A549 (cell line): ENCODE results near the gene ZNF48. TPM values are rescaled to one million over a fixed set of nuclear protein-coding genes. Genes with fewer than 3 reads are reported as not detected.

ENCODE experiments used
- ATAC-seq, 2 experiments: fragments of 200-7000 bp in 1 of 2; fragments of >200 bp in 1 of 2; cut with Nextera tagmentation in 1 of 2; cut with Tn5 transposase in 1 of 2; 3 replicates each; pipeline versions ENCODE4 v1.8.0 to v1.9.1; 2018 to 2020; ENCODE audit warnings: mild to moderate bottlenecking in 1 of 2, moderate library complexity in 1 of 2
- CTCF ChIA-PET: fragments of 300-600 bp; sonication (Branson Sonifier 250); formaldehyde crosslinking; extraction: SDS; loops from one replicate; lab custom pipeline; 2021; ENCODE audit warnings: antibody characterized with exemption, inconsistent platforms; lab: Yijun Ruan, JAX
- POLR2A ChIA-PET: fragments of 350-600 bp; formaldehyde crosslinking; extraction: SDS; loops from one replicate; lab custom pipeline; 2021; ENCODE audit warnings: antibody characterized with exemption, inconsistent platforms; lab: Yijun Ruan, JAX
- DNase-seq, 2 experiments: peaks; one replicate each; pipeline versions ENCODE4 v3.0.0 to v3.0.0-alpha.2; 2011 to 2016; ENCODE audit warnings: low read depth in 1 of 2, low spot score in 1 of 2
- FAIRE-seq: peaks from 2 replicates; lab custom pipeline; 2011; peaks lifted over from hg19 to GRCh38; lab: Jason Lieb, UNC
- H3K27ac ChIP-seq, 2 experiments: fragments of >200 bp; sonication (Bioruptor Twin); formaldehyde crosslinking; 3 replicates each; pipeline ENCODE4 v1.5.1; 2016 to 2017
- H3K4me1 ChIP-seq: fragments of >200 bp; sonication (Bioruptor Twin); formaldehyde crosslinking; 3 replicates; pipeline ENCODE4 v1.6.1; 2016
- H3K4me2 ChIP-seq: fragments of >200 bp; sonication (Bioruptor Twin); formaldehyde crosslinking; 3 replicates; pipeline ENCODE4 v1.6.1; 2016
- H3K4me3 ChIP-seq: fragments of >200 bp; sonication (Bioruptor Twin); formaldehyde crosslinking; 3 replicates; pipeline ENCODE4 v1.5.1; 2016
- H3K9me3 ChIP-seq: fragments of >200 bp; sonication (Bioruptor Twin); formaldehyde crosslinking; 3 replicates; pipeline ENCODE4 v1.6.1; 2016
- ATOH8 ChIP-seq: fragments of 250-450 bp; sonication (Bioruptor Pico); IDR thresholded peaks from 2 replicates; pipeline ENCODE4 v1.5.0; 2020; ENCODE audit warnings: low read depth, mild to moderate bottlenecking, moderate library complexity
- CEBPB ChIP-seq, 2 experiments: fragments of >200 bp in 1 of 2; sonication (Bioruptor Twin) in 1 of 2; formaldehyde crosslinking in 1 of 2; IDR thresholded peaks; 2 replicates each; pipeline ENCODE4 v1.6.1; 2012 to 2016
- CHD2 ChIP-seq: fragments of 150-350 bp; IDR thresholded peaks from 2 replicates; pipeline ENCODE4 v1.6.1; 2014; ENCODE audit warnings: low read length; ENCODE audit not compliant: partially characterized antibody
- EHMT2 ChIP-seq: fragments of 200-600 bp; sonication (generic); IDR thresholded peaks from 2 replicates; pipeline ENCODE4 v1.6.1; 2016; ENCODE audit warnings: antibody characterized with exemption, low read depth, mild to moderate bottlenecking, moderate library complexity
- ESRRA ChIP-seq: fragments of 150-350 bp; IDR thresholded peaks from 2 replicates; pipeline ENCODE4 v1.6.1; 2014; ENCODE audit warnings: mild to moderate bottlenecking, low read length, borderline replicate concordance
- FOSL2 ChIP-seq, 2 experiments: fragments of 450-650 bp in 1 of 2; fragments of >200 bp in 1 of 2; sonication (Bioruptor Twin) in 1 of 2; formaldehyde crosslinking; IDR thresholded peaks; 2 replicates each; pipeline versions ENCODE4 v1.5.0 to v1.6.1; 2016 to 2020; ENCODE audit warnings: mild to moderate bottlenecking in 1 of 2, moderate library complexity in 1 of 2
- HDAC2 ChIP-seq: fragments of 200-600 bp; sonication (generic); IDR thresholded peaks from 2 replicates; pipeline ENCODE4 v1.6.1; 2016
- HMGXB4 ChIP-seq: fragments of 250-450 bp; sonication (Bioruptor Pico); IDR thresholded peaks from 2 replicates; pipeline ENCODE4 v1.5.0; 2021; ENCODE audit warnings: mild to moderate bottlenecking, moderate library complexity, borderline replicate concordance
- HOXA7 ChIP-seq: fragments of 250-450 bp; sonication (Bioruptor Pico); IDR thresholded peaks from 2 replicates; pipeline ENCODE4 v1.5.0; 2020; ENCODE audit warnings: mild to moderate bottlenecking, moderate library complexity
- HOXB5 ChIP-seq: fragments of 250-450 bp; sonication (Bioruptor Pico); IDR thresholded peaks from 2 replicates; pipeline ENCODE4 v1.5.0; 2020; ENCODE audit warnings: mild to moderate bottlenecking, moderate library complexity
- JUN ChIP-seq, 2 experiments: fragments of >200 bp; sonication (Bioruptor Twin); formaldehyde crosslinking; IDR thresholded peaks; 2 replicates in 1 of 2; 3 replicates in 1 of 2; pipeline ENCODE4 v1.6.1; 2016 to 2017
- NFE2L2 ChIP-seq: fragments of 150-350 bp; conservative IDR thresholded peaks from 2 replicates; pipeline ENCODE4 v1.6.1; 2014; ENCODE audit warnings: low read length
- POLR2A ChIP-seq: IDR thresholded peaks from 2 replicates; pipeline ENCODE4 v1.6.1; 2012; ENCODE audit warnings: mild to moderate bottlenecking, low read length
- RFX5 ChIP-seq: fragments of 450-650 bp; IDR thresholded peaks from 2 replicates; pipeline ENCODE4 v1.7.1; 2014; ENCODE audit warnings: antibody characterized with exemption, mild to moderate bottlenecking, moderate library complexity
- RNF2 ChIP-seq: fragments of 200-600 bp; sonication (generic); IDR thresholded peaks from 2 replicates; pipeline ENCODE4 v1.6.1; 2016; ENCODE audit warnings: low read depth, mild to moderate bottlenecking, antibody characterized with exemption, moderate library complexity, borderline replicate concordance
- SMC3 ChIP-seq: fragments of >200 bp; sonication (Bioruptor Twin); formaldehyde crosslinking; IDR thresholded peaks from 3 replicates; pipeline ENCODE4 v1.6.1; 2018; ENCODE audit warnings: inconsistent platforms
- TP53 ChIP-seq: fragments of 250-450 bp; sonication (Bioruptor Pico); IDR thresholded peaks from 2 replicates; pipeline ENCODE4 v1.5.0; 2021; ENCODE audit warnings: mild to moderate bottlenecking, moderate library complexity
- USF2 ChIP-seq: fragments of 450-650 bp; IDR thresholded peaks from 2 replicates; pipeline ENCODE4 v1.6.1; 2014; ENCODE audit warnings: antibody characterized with exemption
- WGBS: methylation state at CpG from one replicate; pipeline ENCODE4 v1.1.6; 2017; ENCODE audit errors: missing lambda C conversion rate; 5-methylcytosine and 5-hydroxymethylcytosine counted together
- polyA plus RNA-seq, 4 experiments: library from polyadenylated mRNA; depleted of rRNA in 3 of 4; stranded (reverse); fragments of >200 nt; fragmentation: RNase III in 1 of 4; extraction: RNeasy Plus Mini Kit Qiagen cat#74134 plus additional on column Dnase treatment in 1 of 4; gene quantifications; 2 replicates in 3 of 4; 3 replicates in 1 of 4; pipeline ENCODE4 v1.2.3, GENCODE V29; 2011 to 2017
- TF ChIP-seq, protein P1 (sequence below): IDR thresholded peaks from 2 replicates; pipeline ENCODE4 v1.6.1; 2012
- TF ChIP-seq, protein P2 (sequence below): IDR thresholded peaks from 2 replicates; pipeline ENCODE4 v1.6.1; 2012; ENCODE audit warnings: low read depth, borderline replicate concordance
- TF ChIP-seq, protein P3 (sequence below): IDR thresholded peaks from 2 replicates; pipeline ENCODE4 v1.6.1; 2012

ZNF48 gene
- polyA plus RNA-seq, 2 of the 4 experiments (the other 2 are of a cell fraction): 9.3 to 10.4 TPM

GRCh38 chr16:30429678-30430427 lies 34.6 kb downstream of the ZNF48 start, which contains the start of gene DCTPP1 (continued):
- TF ChIP-seq HMGXB4 (no peak), FOSL2 (IDR thresholded peaks at IDR 0.05) (no peak), FOSL2 (CRISPR knock-in tag; IDR thresholded peaks at IDR 0.05) (no peak), HOXB5 (peak; percentile 63; the same call in 1 of the 2 replicates), EHMT2 (no peak), NFE2L2 (no peak), HOXA7 (no peak), CEBPB (IDR thresholded peaks at IDR 0.05) (peak in 1 of 2 experiments; percentile 50; a peak in 1 of 4 replicates), HDAC2 (peak; percentile 53; the same call in 1 of the 2 replicates), RFX5 (peak; percentile 62), ESRRA (peak; percentile 89), JUN (IDR thresholded peaks at IDR 0.05) (peak in 1 of 2 experiments; percentile 64; a peak in 3 of 5 replicates), SMC3 (peak; percentile 93), RNF2 (no peak), ATOH8 (no peak), TP53 (CRISPR knock-in tag) (0 out of 2 replicates have a peak, but pooled peaks have one; percentile 28), POLR2A (peak; percentile 48; the same call in 1 of the 2 replicates)
- TF ChIP-seq, protein P1, sequence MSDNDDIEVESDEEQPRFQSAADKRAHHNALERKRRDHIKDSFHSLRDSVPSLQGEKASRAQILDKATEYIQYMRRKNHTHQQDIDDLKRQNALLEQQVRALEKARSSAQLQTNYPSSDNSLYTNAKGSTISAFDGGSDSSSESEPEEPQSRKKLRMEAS: peak; percentile 97
- TF ChIP-seq, protein P2, sequence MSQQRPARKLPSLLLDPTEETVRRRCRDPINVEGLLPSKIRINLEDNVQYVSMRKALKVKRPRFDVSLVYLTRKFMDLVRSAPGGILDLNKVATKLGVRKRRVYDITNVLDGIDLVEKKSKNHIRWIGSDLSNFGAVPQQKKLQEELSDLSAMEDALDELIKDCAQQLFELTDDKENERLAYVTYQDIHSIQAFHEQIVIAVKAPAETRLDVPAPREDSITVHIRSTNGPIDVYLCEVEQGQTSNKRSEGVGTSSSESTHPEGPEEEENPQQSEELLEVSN: peak; percentile 89

GRCh38 chr16:30430428-30430970 lies 35.3 kb downstream of the ZNF48 start:
- TF ChIP-seq CHD2 (no peak), USF2 (no peak), HOXB5 (peak; percentile 71)
- TF ChIP-seq, protein P3, sequence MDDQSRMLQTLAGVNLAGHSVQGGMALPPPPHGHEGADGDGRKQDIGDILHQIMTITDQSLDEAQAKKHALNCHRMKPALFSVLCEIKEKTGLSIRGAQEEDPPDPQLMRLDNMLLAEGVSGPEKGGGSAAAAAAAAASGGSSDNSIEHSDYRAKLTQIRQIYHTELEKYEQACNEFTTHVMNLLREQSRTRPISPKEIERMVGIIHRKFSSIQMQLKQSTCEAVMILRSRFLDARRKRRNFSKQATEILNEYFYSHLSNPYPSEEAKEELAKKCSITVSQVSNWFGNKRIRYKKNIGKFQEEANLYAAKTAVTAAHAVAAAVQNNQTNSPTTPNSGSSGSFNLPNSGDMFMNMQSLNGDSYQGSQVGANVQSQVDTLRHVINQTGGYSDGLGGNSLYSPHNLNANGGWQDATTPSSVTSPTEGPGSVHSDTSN: no peak
- TF ChIP-seq, protein P2: no peak
- DNase-seq: peak in 1 of 2 experiments; percentile 13
- ChIA-PET CTCF (interaction anchor here (0.8 to 5.3 kb wide), 49 partner anchors 10 to 339 kb away, joined by 3 to 68 read pairs (median 7); partner anchors contain the start of genes GDPD3, SEPHS2, TBC1D10B and TBX6), POLR2A (interaction anchor here (0.9 to 2.1 kb wide), 14 partner anchors 12 to 220 kb away, joined by 3 to 23 read pairs (median 8); partner anchors contain the start of genes PRR14, SEPHS2, ZNF689 and ZNF747)
- no peak overlapping the region for H3K4me3 ChIP-seq
- peaks cover 12% of the 10 kb centered on the region for H3K4me1 ChIP-seq
- no peak for FAIRE-seq
- H3K9me3 ChIP-seq: no peaks in the 10 kb centered on the region
- peak overlapping the region; percentile 35 to 77; a peak in 5 of 6 replicates for H3K27ac ChIP-seq
- ATAC-seq: peak; percentile 46 to 51
- WGBS: 69% methylated on average over 17 of the region's 19 CpGs
- H3K4me2 ChIP-seq: peak overlapping the region; percentile 44
